ENCODE measurements around the gene FRS2. TPM values are rescaled to one million over a fixed set of nuclear protein-coding genes. Genes with fewer than 3 reads are reported as not detected.
A peak's percentile ranks its signal among the peaks of the same experiment; 100 is the strongest.

The FRS2 gene
- total RNA-seq, 1 donor from 2014 or later, result 25.2 TPM

DNA sequence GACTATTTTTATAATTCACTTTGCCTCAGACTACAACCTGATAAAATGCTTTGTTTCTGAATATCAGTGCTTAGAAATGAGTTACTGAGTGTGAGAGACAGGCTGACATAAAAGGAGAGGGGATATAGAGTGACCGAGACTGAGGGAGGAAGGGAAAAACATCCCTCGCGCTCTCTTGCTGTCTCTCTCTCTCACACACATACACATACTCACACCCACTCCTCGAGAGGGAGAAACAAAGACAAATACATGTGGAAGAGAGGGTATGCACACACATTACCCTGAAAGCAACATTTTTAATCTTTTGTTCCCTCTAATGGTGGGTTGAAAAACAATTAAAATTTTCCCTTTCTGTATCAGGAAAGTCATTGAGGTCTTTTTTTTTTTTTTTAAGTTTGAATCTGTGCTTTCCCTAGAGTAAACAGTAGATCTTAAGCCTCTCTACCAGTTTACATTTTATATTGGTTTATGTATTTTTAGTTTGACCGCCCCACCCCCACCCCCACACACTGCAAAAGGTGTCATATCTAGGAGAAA is 45.3 kb downstream of the FRS2 start:
- ATAC-seq, result no peak
- DNase-seq, result no peak
- intact Hi-C loops (cut with micrococcal nuclease), result no loop called here

DNA sequence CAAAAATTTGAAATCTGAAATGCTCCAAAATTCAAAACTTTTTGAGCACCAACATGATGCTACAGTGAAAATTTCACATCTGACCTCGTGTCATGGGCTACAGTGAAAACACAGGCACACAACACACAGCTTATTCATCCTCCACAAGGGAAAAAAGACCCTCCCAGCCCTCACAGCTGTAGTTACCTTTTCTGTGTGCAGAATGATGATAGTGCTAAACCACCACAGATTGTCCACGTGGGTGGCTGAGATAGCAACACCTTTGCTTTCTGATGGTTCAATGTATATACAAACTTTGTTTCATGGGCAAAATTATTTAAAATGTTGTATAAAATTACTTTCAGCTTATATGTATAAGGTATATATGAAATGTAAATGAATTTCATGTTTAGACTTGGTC is 46.8 kb downstream of the FRS2 start:
- intact Hi-C loops (cut with micrococcal nuclease), result no loop called here
- no peak for DNase-seq

DNA sequence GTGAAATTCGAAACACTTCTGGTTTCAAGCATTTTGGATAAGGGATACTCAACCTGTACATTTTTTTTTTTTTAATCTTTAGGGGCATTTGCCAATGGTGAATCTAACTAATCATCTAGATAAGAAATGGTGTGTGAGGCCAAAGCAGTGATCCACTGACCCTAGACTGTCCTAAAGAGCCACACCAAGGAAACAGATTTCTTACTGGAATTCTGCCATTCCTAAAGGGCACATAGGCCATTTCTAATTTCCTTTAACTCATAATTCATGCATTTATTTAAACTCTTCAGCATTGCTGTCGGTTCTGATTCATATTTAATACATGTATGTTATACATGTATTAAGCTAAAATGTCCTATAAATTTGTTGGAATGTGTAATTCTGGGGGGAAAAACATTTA is 47.2 kb downstream of the FRS2 start:
- no peak for ATAC-seq
- DNase-seq, result no peak
- intact Hi-C loops (cut with micrococcal nuclease), result no loop called here

More for the DNA sequence above, 46.8 kb downstream of the FRS2 start:
- no peak for ATAC-seq

DNA sequence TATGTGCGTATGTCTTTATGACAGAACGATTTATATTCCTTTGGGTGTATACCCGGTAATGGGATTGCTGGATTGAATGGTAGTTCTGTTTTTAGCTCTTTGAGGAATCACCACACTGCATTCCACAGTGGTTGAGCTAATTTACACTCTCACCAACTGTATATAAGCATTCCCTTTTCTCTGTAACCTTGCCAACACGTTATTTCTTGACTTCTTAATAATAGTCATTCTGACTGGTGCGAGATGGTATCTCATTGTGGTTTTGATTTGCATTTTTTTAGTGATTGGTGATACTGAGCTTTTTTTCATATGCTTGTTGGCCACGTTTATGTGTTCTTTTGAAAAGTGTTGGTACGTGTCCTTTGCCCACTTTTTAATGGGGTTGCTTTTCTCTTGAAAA is 49.7 kb downstream of the FRS2 start:
- no peak for DNase-seq
- intact Hi-C loops (cut with micrococcal nuclease), result no loop called here
- ATAC-seq, result no peak

DNA sequence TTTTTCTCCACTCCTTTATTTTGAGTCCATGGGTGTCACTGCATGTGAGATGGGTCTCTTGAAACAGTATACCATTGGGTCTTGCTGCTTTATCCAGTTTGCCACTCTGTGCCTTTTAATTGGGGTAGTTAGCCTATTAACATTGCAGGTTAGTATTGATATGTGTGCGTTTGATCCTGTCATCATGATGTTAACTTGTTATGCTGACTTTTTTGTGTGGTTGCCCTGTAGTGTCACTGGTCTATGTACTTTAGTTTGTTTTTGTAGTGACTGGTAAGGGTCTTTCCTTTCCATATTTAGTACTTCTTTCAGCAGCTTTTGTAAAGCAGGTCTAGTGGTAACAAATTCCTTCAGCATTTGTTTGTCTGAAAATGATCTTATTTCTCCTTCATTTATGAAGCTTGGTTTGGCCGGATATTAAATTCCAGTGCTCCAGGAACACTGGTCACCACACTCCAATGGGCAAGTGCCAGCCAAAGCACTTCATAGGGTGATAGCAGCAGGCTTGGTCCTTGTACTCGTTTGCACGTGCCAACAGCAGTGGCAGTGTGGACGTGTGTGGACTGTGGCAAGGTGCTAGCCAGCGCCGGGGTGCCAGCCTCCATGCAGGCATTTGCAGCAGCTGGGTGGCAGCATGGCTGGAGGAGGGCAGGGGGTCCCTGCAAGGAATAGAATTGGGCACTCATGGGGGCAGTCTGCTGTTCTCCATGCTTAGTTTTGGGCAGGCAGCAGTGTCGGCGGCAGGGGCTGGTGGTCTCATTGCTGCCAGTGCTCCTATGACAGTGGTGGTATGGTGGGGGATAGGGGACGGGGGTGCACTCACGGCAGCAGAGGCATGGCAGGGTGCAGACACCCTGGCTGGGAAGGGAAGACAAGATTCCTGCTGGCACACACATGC is 53.5 kb downstream of the FRS2 start:
- DNase-seq (peak; percentile 60), ATAC-seq (peak; percentile 86)
- intact Hi-C loops (cut with micrococcal nuclease), result no loop called here

DNA sequence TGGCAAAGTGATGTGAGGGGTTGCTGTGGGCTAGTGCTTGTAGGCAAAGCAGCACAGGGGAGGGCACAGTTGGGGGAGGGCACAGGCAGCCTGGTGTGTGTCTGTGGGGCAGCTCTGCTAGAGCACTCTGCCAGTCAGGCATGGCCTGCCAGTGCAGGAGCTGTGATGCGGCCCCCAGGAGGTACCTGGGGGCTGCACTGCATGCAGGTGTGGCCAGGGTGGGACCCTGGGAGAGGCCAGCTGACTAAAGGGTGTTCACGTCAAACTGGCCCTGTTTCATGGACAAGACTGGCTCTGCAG is 54.1 kb downstream of the FRS2 start:
- intact Hi-C loops (cut with micrococcal nuclease), result no loop called here
- DNase-seq (no peak), ATAC-seq (peak; percentile 20)

DNA sequence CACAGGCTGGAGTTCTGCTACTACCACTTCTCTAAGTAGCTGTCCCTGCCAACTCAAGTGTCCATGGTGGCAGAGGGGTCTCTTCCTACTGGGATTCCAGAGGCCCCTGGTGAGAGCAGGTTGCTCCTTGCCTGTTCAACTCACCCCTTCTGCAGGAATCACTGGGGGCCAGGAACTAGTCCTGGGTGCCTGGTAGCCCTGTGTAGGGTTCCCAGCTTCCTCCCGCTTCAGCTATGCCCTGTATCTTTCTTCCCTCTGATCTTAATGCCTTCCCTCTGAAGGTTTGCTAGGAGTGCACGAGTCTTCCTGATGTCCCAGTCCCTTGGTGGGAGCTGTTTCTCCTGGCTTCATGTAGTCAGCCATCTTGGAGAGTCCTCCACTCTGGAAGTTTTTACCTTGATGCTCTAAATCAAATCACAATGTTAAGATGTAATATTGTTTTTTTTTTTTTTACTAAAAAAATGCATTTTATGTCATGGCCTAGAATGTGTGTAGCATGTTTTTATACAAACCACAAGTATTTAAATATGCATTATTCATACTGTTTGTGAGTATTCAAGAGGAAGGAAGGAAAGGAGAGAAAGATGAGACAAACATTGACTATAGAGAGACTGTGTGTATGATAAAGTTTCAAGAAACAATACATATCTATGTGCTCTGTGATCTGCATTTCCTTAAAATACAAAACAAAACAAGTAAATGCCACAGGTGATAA is 54.7 kb downstream of the FRS2 start:
- DNase-seq (no peak), ATAC-seq (peak; percentile 37)
- intact Hi-C loops (cut with micrococcal nuclease), result no loop called here

DNA sequence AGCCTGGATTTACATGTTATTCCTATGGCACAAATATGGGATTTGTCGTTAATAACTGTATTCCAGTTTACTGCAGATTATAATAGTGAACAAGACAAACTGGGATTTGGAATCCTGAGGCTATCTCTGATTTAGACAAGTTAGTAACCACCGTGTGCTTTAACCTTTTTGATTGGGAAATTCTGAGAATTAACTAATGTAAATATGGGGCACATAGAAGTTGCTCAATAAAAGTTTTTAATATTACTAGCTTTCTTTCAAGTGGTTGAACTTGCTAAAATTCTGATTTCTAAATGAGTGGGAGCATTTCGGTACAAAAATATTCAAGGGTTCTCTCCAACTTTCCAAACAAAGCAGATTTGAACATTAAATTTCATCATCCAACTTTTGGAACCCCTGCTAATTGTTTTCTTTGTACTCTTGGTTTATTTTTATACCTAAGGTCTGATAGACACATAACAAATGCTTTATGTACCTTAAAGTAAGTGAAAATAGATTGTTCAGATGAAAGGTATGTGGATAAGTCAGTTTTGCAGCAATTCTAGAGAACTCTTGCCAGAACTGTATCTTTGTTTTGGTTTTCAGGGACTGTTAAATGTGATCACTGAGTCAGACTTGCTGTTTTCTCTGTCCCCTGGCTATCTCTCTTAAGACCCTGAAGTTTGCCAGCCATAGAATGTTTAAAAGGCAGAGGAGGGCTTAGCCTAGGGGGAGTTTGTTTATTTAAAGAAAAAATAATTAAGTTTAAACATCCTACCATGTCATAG is 57.5 kb downstream of the FRS2 start:
- ATAC-seq (peak; percentile 21), DNase-seq (no peak)
- intact Hi-C loops (cut with micrococcal nuclease), result no loop called here

DNA sequence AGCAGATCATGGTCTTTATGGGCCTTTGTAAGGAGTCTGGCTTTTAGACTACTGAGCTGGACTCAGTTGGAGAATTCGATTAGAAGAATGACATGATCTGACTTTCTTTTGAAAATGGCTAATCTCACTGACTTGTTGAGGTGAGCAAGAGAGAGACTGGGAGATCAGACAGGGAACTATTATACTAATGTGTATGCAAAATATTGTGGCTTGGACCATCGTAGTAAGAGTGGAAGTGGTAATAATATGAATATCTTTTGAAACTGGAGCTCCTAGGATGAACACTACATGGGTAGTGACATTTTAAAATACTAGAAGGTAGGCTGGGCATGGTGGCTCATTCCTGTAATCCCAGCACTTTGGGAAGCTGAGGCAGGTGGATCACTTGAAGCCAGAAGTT is 58.8 kb downstream of the FRS2 start:
- DNase-seq, result no peak
- intact Hi-C loops (cut with micrococcal nuclease), result no loop called here
- ATAC-seq, result no peak

DNA sequence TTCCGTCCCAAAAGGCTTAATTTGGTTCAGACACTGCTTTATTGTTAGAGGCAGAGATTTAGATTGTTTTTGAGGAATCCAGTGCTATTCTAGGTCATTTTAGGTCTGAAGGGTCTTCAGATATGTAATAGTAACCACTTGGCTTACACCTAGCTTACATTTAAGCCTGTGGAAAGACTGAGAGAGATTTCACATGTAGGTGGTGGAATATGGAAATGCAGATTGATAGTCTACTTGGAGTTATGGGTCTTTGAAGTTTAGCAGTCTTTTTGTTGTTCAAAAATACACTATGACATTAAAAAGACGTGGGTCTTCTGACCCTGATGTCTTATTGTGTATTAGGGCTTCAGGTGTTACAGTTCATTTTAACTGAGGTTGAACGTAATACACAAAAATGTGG is 63.7 kb downstream of the FRS2 start:
- intact Hi-C loops (cut with micrococcal nuclease), result no loop called here
- DNase-seq (no peak), ATAC-seq (no peak)

DNA sequence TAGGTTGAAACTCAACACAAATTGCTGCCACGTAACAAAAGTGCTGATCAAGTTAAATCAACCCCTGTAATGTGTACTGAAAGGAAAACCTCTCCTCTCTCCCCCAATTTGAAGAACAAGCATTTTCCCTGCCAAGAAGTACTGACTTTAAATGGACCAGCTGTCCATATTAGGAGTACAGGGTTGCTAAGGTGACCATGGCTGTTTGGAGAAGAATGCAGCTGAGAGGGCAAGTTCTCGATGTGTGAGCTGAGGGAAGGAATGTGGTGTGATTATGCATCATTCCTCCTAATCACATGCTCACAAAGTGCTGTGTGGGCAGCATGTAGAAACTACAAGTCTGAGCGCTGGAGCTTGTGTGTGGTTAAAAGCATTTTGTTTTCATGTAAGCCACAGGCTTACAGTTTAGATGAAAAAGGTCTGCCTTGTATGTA is 64.2 kb downstream of the FRS2 start:
- no peak for DNase-seq
- ATAC-seq, result peak; percentile 99
- intact Hi-C loops (cut with micrococcal nuclease), result no loop called here

DNA sequence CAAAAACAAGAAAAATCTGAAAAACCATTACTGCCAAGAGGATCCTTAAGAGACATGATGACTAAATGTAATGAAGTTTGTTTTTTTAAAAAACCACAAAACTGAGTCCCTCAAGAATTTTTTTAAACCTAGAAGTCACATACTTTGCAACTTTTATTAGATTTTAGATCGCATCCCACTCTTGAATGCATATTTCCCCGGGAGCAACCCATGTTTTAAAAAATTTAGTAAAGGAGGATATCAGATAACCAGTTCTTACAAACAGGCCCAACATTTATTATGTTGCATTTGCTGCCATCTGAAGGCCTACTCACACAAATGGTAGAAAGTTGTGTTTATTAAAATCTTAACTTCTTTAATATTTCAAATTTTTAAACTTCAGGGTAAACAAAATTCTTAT is 70.8 kb downstream of the FRS2 start:
- DNase-seq, result no peak
- intact Hi-C loops (cut with micrococcal nuclease), result no loop called here
- ATAC-seq, result no peak

DNA sequence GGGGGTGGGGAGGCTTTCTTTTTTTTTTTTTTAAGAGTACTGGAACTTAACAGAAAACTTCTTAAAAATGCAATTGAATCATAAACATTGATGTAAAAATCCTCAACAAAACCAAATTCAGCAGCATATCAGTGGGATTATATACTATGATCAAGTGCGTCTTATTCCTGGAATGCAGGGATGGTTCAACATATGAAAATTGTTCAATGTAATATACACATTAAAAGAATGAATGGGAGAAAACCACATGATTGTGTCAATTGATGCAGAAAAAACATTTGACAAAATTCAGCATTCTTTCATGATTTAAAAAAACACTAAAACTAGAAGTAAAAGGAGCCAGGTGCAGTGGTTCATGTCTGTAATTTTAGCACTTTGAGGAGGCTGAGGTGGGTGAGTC is 73.9 kb downstream of the FRS2 start:
- intact Hi-C loops (cut with micrococcal nuclease), result no loop called here
- DNase-seq (no peak), ATAC-seq (no peak)

DNA sequence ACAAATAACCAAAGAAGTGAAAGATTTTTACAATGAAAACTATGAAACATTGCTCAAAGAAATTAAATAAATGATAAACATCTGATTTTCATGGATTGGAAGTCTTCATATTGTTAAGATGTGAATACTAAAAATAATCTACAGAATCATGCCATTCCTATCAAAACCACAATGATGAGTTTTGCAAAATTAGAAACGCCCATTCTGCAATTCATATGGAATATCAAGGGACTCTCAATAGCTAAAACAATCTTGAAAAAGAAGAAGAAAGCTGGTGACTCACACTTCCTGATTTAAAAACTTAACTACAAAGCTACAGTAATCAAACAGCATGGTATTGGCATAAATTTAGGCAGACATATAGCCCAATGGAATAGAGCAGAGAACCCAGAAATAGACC is 74.9 kb downstream of the FRS2 start:
- DNase-seq, result no peak
- no peak for ATAC-seq
- intact Hi-C loops (cut with micrococcal nuclease), result no loop called here

DNA sequence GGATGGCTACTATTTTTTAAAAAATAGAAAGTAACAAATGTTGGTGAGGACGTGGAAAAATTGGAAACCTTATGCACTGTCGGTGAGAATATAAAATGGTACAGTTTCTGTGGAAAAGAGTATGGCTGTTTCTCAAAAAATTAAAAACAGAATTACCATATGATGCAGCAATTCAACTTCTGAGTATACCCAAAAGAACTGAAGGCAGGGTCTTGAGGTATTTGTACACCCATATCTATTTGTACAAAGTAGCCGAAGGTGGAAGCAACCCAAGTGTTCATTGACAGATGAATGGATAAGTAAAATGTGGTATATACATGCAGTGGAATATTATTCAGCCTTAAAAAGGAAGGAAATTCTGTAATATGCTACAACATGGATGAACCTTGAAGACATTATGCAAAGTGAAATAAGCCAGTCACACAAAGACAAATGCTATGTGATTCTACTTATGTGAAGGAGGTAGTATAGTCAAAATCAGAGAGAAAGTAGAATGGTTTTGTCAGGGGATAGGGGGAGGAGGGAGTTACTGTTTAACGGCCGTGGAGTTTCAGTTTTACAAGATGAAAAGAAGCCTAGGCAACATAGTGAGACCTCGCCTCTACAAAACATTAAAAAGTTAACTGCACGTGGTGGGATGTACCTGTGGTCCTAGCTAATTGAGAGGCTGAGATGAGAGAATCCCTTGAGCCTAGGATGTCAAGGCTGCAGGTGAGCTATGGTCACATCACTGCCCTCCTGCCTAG is 76.7 kb downstream of the FRS2 start:
- ATAC-seq, result no peak
- intact Hi-C loops (cut with micrococcal nuclease), result no loop called here
- no peak for DNase-seq

DNA sequence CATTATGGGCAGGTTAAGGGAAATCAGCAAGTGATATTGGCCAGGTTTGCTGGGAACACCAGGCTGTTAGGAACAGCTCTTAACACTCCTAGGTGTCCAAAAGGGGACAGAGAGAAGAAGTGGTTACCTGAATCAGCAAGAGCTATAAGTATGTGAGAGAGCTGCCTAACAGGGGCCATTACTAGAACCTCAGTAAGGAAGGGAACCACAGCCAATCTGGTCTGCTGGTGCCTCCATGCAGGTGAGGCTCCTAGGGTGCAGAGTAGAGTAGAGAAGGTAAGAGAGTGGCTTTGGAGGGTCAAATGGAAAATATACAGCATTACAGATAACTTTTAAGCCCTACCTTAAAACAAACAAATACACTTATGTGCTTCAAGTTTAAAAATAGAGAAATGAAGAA is 78.5 kb downstream of the FRS2 start:
- no peak for DNase-seq

DNA sequence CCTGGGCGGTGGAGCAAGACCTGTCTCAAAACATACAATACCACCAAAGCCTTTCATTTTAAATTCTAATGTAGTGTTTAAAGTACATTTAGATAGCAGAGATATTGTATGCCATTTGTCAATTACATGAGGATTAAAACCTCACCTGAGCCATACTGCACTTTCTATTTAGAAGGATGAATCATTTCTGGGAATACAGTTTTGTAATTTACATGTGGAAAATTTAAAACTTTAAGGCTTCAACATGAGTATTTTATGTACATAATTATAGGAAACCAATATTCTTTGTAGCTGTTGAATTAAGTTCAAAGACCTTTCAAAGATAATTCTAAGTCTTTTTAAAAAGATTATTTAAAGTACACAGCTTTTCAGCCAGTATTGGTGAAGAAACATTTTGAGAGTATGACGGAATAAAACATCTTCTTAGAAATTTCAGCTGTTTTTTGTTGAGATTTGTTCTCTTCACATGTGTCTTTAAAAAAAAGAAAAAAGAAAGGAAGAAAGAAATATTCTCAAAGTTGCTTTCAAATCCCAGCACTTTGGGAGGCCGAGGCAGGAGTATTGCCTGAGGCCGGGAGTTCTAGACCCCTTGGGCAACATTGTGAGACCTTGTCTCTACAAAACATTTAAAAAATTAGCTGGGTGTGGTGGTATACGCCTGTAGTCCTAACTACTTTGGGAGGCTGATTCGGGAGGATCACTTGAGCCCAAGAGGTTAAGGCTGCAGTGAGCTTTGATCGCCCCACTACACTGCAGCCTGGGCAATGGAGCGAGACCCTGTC is 80.6 kb downstream of the FRS2 start:
- ATAC-seq (no peak), DNase-seq (no peak)
- intact Hi-C loops (cut with micrococcal nuclease), result no loop called here

More for the DNA sequence above, 78.5 kb downstream of the FRS2 start:
- no peak for ATAC-seq
- intact Hi-C loops (cut with micrococcal nuclease), result no loop called here

DNA sequence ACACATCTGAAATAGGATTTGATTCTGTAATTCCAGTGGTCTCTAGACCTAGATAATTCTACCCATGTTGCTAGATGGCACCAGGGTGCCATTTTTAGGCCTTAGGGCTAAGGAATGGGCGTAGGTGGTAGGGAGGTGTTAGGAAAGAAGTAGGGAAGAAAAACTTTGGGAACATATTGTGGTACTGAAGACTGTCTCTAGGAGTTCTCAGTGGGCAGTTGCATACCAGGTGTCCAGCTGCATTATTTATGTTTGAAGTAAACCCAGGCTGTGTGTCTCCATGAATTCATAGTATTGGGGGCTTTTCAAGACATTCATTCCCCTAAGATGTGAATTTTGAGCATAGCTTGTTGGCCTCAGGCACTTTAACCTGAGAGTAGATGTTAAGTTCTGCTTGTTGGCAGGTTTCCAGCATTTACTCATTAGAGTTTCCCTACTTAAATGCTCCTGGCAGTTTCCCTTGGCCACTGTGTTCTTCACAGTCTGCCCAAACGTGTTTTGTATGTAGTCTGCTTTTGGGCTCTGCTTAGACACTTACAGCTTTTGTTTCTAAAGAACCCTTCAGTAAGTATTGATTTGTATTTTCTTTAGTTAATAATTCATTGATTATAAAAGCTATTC is 83.5 kb downstream of the FRS2 start:
- intact Hi-C loops (cut with micrococcal nuclease), result no loop called here
- DNase-seq (no peak), ATAC-seq (peak; percentile 81)

All from left ventricle myocardium superior (tissue), 1 donor.